ENCODE results near the gene DHX32. TPM values are rescaled to one million over a fixed set of nuclear protein-coding genes. Genes with fewer than 3 reads are reported as not detected.

Gene DHX32
- polyA plus RNA-seq, 1 of the 3 experiments (the other 2 are of a cell fraction), result 16.8 TPM

GRCh38 chr10:125808047-125808446 lies 73.0 kb downstream of the DHX32 start:
- H4K20me1 ChIP-seq (ENCODE audit: insufficient read depth), result no peaks in the 10 kb centered on the region
- TF ChIP-seq NFIC (IDR thresholded peaks at IDR 0.05; ENCODE audit: borderline replicate concordance), result no peak
- no peaks in the 10 kb centered on the region for H3K9me3 ChIP-seq
- no peaks in the 10 kb centered on the region; a peak in 1 of 4 replicates for H3K4me1 ChIP-seq (ENCODE audit: control insufficient read depth in 1 of 2, insufficient read depth in 2 of 2, low read depth in 1 of 2, low read length in 1 of 2)
- H3K36me3 ChIP-seq (replicated peaks in 1 of 2; ENCODE audit: control insufficient read depth in 1 of 2, insufficient read depth in 2 of 2, low read length in 1 of 2), result peaks cover 37 to 85% of the 10 kb centered on the region in 2 experiments
- H3K27ac ChIP-seq (ENCODE audit: low read depth in 2 of 2, low read length in 1 of 2), result no peak overlapping the region
- no peak overlapping the region for H2AFZ ChIP-seq (ENCODE audit: low read depth)
- H3K4me3 ChIP-seq (ENCODE audit: low read depth in 2 of 2, low read length in 1 of 2), result no peak overlapping the region
- H3K4me2 ChIP-seq, result no peak overlapping the region
- 100% methylated on average over 1 of the region's 1 CpG for WGBS (ENCODE audit: low lambda C conversion rate)
- H3K27me3 ChIP-seq (ENCODE audit: insufficient read depth), result no peaks in the 10 kb centered on the region
- H3F3A ChIP-seq (replicated peaks; ENCODE audit: insufficient read depth), result no peaks in the 10 kb centered on the region
- POLR2A ChIA-PET, result no interaction called here
- no peaks in the 10 kb centered on the region for H3K9me2 ChIP-seq
- CTCF ChIA-PET, result interaction anchor here (1.3 kb wide), 1 partner anchor 9 kb away, joined by 4 read pairs; no protein-coding TSS in a partner anchor
- no peaks in the 10 kb centered on the region for H3K79me2 ChIP-seq (ENCODE audit: insufficient read depth)
- DNase-seq, result no peak
- H3K9ac ChIP-seq, result no peak overlapping the region

GRCh38 chr10:125802739-125803138 lies 78.4 kb downstream of the DHX32 start:
- H3K27me3 ChIP-seq (ENCODE audit: insufficient read depth), result no peaks in the 10 kb centered on the region
- H3K4me2 ChIP-seq, result no peak overlapping the region
- POLR2A ChIA-PET, result no interaction called here
- H3F3A ChIP-seq (replicated peaks; ENCODE audit: insufficient read depth), result no peaks in the 10 kb centered on the region
- H3K4me3 ChIP-seq (ENCODE audit: low read depth in 2 of 2, low read length in 1 of 2), result no peak overlapping the region
- H4K20me1 ChIP-seq (ENCODE audit: insufficient read depth), result no peaks in the 10 kb centered on the region
- H3K79me2 ChIP-seq (ENCODE audit: insufficient read depth), result no peaks in the 10 kb centered on the region
- no peak overlapping the region for H2AFZ ChIP-seq (ENCODE audit: low read depth)
- no peak for DNase-seq
- 93% methylated on average over 7 of the region's 7 CpGs for WGBS (ENCODE audit: low lambda C conversion rate)
- TF ChIP-seq POLR2AphosphoS5 (IDR thresholded peaks at IDR 0.05; ENCODE audit: low read depth, low read length), result no peak
- TF ChIP-seq GATA2 (CRISPR knock-in tag; IDR thresholded peaks at IDR 0.05), result no peak
- TF ChIP-seq FOXJ3 (CRISPR knock-in tag; IDR thresholded peaks at IDR 0.05), result no peak
- TF ChIP-seq NFIC (IDR thresholded peaks at IDR 0.05; ENCODE audit: borderline replicate concordance), result no peak
- TF ChIP-seq PBX3 (IDR thresholded peaks at IDR 0.05), result no peak
- no peak for TF ChIP-seq USF2 (IDR thresholded peaks at IDR 0.05; ENCODE audit: borderline replicate concordance, low read depth, low read length)
- no peak for TF ChIP-seq FOSL2 (IDR thresholded peaks at IDR 0.05; ENCODE audit: borderline replicate concordance, low read depth)
- TF ChIP-seq RFX5 (IDR thresholded peaks at IDR 0.05; ENCODE audit: low read length), result no peak
- no peak for TF ChIP-seq TCF12 (IDR thresholded peaks at IDR 0.05)
- TF ChIP-seq FOXM1 (IDR thresholded peaks at IDR 0.05; ENCODE audit: low read depth), result no peak
- TF ChIP-seq RXRA (IDR thresholded peaks at IDR 0.05; ENCODE audit: borderline replicate concordance, low read depth), result no peak
- no peak overlapping the region for H3K27ac ChIP-seq (ENCODE audit: low read depth in 2 of 2, low read length in 1 of 2)
- no peak overlapping the region for H3K9ac ChIP-seq
- no peaks in the 10 kb centered on the region for H3K4me1 ChIP-seq (ENCODE audit: control insufficient read depth in 1 of 2, insufficient read depth in 2 of 2, low read depth in 1 of 2, low read length in 1 of 2)
- H3K9me2 ChIP-seq, result no peaks in the 10 kb centered on the region
- peaks cover 17 to 79% of the 10 kb centered on the region in 2 experiments for H3K36me3 ChIP-seq (replicated peaks in 1 of 2; ENCODE audit: control insufficient read depth in 1 of 2, insufficient read depth in 2 of 2, low read length in 1 of 2)
- H3K9me3 ChIP-seq, result no peaks in the 10 kb centered on the region
- CTCF ChIA-PET, result interaction anchor here (0.6 kb wide), 1 partner anchor 25 kb away, joined by 3 read pairs; no protein-coding TSS in a partner anchor
